B cell (primary cell): ENCODE measurements around the gene NT5DC3. TPM values are rescaled to one million over a fixed set of nuclear protein-coding genes. Genes with fewer than 3 reads are reported as not detected.

Experiments used
- ATAC-seq: fragments of 200-7000 bp; cut with Tn5 transposase; one replicate; pipeline ENCODE4 v1.10.0; 2021; ENCODE audit warnings: low read depth, mild to moderate bottlenecking, moderate number of reproducible peaks, moderate library complexity
- CTCF ChIA-PET: fragments of 350-600 bp; sonication (Branson Sonifier 250); formaldehyde crosslinking; loops from one replicate; lab custom pipeline; 2021; ENCODE audit warnings: antibody characterized with exemption, inconsistent platforms; lab: Charles Lee
- POLR2A ChIA-PET: fragments of 350-600 bp; sonication (Branson Sonifier 250); formaldehyde crosslinking; loops from one replicate; lab custom pipeline; 2021; ENCODE audit warnings: antibody characterized with exemption; lab: Charles Lee
- DNase-seq: peaks from one replicate; pipeline ENCODE4 v3.0.0; 2013
- H2AFZ ChIP-seq: 2 replicates; pipeline ENCODE4 v1.6.1; 2012; ENCODE audit warnings: mild to moderate bottlenecking, low read depth, low read length; ENCODE audit not compliant: insufficient read depth, poor library complexity, severe bottlenecking
- H3K27ac ChIP-seq, 2 donors: 1 replicate in 1 of 2; 2 replicates in 1 of 2; pipeline ENCODE4 v1.5.1; 2012 to 2013; ENCODE audit warnings: low read length in 2 of 2, mild to moderate bottlenecking in 2 of 2, moderate library complexity in 1 of 2
- H3K27me3 ChIP-seq, 4 experiments: fragments of 200-600 bp in 1 of 4; sonication (generic) in 1 of 4; replicated peaks in 1 of 4; 1 replicate in 2 of 4; 2 replicates in 2 of 4; pipeline versions ENCODE4 v1.6.1 to v1.7.0; 2013 to 2016; ENCODE audit warnings: low read length in 3 of 4, mild to moderate bottlenecking in 2 of 4, mixed read lengths in 1 of 4, moderate library complexity in 1 of 4; ENCODE audit not compliant: insufficient read depth in 4 of 4, control insufficient read depth in 3 of 4; ENCODE audit errors: control extremely low read depth in 1 of 4
- H3K36me3 ChIP-seq, 2 experiments: replicated peaks in 1 of 2; 1 replicate in 1 of 2; 2 replicates in 1 of 2; pipeline versions ENCODE4 v1.6.1 to v1.7.1; 2013; ENCODE audit warnings: low read length in 1 of 2; ENCODE audit not compliant: insufficient read depth in 2 of 2, control insufficient read depth in 1 of 2; ENCODE audit errors: control extremely low read depth in 1 of 2, extremely low read depth in 1 of 2
- H3K4me1 ChIP-seq, 2 donors: fragments of 200-600 bp in 1 of 2; sonication (generic) in 1 of 2; 1 replicate in 1 of 2; 2 replicates in 1 of 2; pipeline versions ENCODE4 v1.5.1 to v1.6.1; 2013 to 2017; ENCODE audit warnings: low read length in 2 of 2; ENCODE audit not compliant: control insufficient read depth in 2 of 2, insufficient read depth in 2 of 2
- H3K4me2 ChIP-seq: replicated peaks from 2 replicates; pipeline ENCODE3; 2012; ENCODE audit warnings: mild to moderate bottlenecking, low read depth, low read length; ENCODE audit not compliant: poor library complexity, severe bottlenecking
- H3K4me3 ChIP-seq, 5 experiments: fragments of 200-600 bp in 1 of 5; sonication (generic) in 1 of 5; 1 replicate in 3 of 5; 2 replicates in 2 of 5; pipeline versions ENCODE4 v1.5.1 to v1.7.0; 2011 to 2016; ENCODE audit warnings: low read length in 4 of 5, mild to moderate bottlenecking in 4 of 5, low read depth in 2 of 5, control low read depth in 1 of 5, moderate library complexity in 1 of 5; ENCODE audit not compliant: insufficient read depth in 1 of 5; ENCODE audit errors: control extremely low read depth in 1 of 5, extremely low read depth in 1 of 5
- H3K79me2 ChIP-seq: fragments of 200-600 bp; sonication (generic); one replicate; pipeline ENCODE4 v1.6.0; 2016; ENCODE audit warnings: low read length; ENCODE audit not compliant: control insufficient read depth, insufficient read depth
- H3K9ac ChIP-seq: fragments of 200-600 bp; sonication (generic); 2 replicates; pipeline ENCODE4 v1.6.1; 2017; ENCODE audit warnings: mild to moderate bottlenecking, low read length, moderate library complexity
- H3K9me3 ChIP-seq, 3 donors: one replicate each; pipeline versions ENCODE4 v1.6.1 to v1.7.1; 2013; ENCODE audit warnings: low read length in 2 of 3; ENCODE audit not compliant: control insufficient read depth in 2 of 3, insufficient read depth in 1 of 3; ENCODE audit errors: control extremely low read depth in 1 of 3
- H4K20me1 ChIP-seq: 2 replicates; pipeline ENCODE4 v1.6.0; 2012; ENCODE audit warnings: mild to moderate bottlenecking, low read length; ENCODE audit not compliant: insufficient read depth, control insufficient read depth, poor library complexity, severe bottlenecking
- H3K27ac Mint-ChIP-seq: one replicate; pipeline ENCODE4 v1.8.0; 2021; ENCODE audit warnings: mixed read lengths
- H3K27me3 Mint-ChIP-seq: one replicate; pipeline ENCODE4 v1.8.0; 2021; ENCODE audit warnings: mixed read lengths
- H3K4me1 Mint-ChIP-seq: one replicate; pipeline ENCODE4 v1.8.0; 2021; ENCODE audit warnings: mixed read lengths
- H3K4me3 Mint-ChIP-seq: one replicate; pipeline ENCODE4 v1.8.0; 2021; ENCODE audit warnings: mixed read lengths
- H3K9me3 Mint-ChIP-seq: one replicate; pipeline ENCODE4 v1.8.0; 2022; ENCODE audit warnings: mixed read lengths; ENCODE audit not compliant: insufficient read depth
- CTCF ChIP-seq: fragments of 200-600 bp; IDR thresholded peaks from one replicate; pipeline ENCODE4 v1.8.0; 2022; ENCODE audit warnings: antibody characterized with exemption, mild to moderate bottlenecking
- EZH2 ChIP-seq: IDR thresholded peaks from 2 replicates; pipeline ENCODE4 v1.6.1; 2012; ENCODE audit warnings: borderline replicate concordance, low read depth, mild to moderate bottlenecking, moderate library complexity, low read length; ENCODE audit not compliant: insufficient read depth, poor library complexity, severe bottlenecking
- WGBS: methylation state at CpG from one replicate; pipeline ENCODE4 v1.1.5; 2013; ENCODE audit warnings: missing lambda C conversion rate; ENCODE audit not compliant: insufficient coverage; 5-methylcytosine and 5-hydroxymethylcytosine counted together
- intact Hi-C: fragments of 100-400 bp; cut with micrococcal nuclease; formaldehyde crosslinking; loops from one replicate; pipeline ENCODE4 v1.10.0; 2022
- polyA plus RNA-seq: library from polyadenylated mRNA; depleted of rRNA; stranded (reverse); fragments of >200 nt; gene quantifications from 2 replicates; pipeline ENCODE4 v1.2.3, GENCODE V29; 2012
- total RNA-seq, 2 donors: library from RNA; stranded (reverse); fragments of 120-200 nt in 1 of 2; gene quantifications; 1 replicate in 1 of 2; 2 replicates in 1 of 2; pipeline versions ENCODE4 v1.2.3 to v1.2.4, GENCODE V29; 2013 to 2022

Gene NT5DC3
- total and polyA plus RNA-seq, 2 donors (not counting 1 experiment from before 2014, with no cell fraction given): 4.4 to 10.6 TPM

GRCh38 chr12:103805655-103806360 lies 35.2 kb downstream of the NT5DC3 start:
- POLR2A ChIA-PET: no interaction called here
- H3K27me3 Mint-ChIP-seq: no peaks in the 10 kb centered on the region
- Histone ChIP-seq H4K20me1 (no peaks in the 10 kb centered on the region), H3K36me3 (peaks cover 3 to 30% of the 10 kb centered on the region in 2 experiments), H3K4me3 (no peak overlapping the region), H3K27ac (no peak overlapping the region), H3K9ac (no peak overlapping the region), H2AFZ (no peak overlapping the region), H3K27me3 (no peaks in the 10 kb centered on the region), H3K4me1 (no peaks in the 10 kb centered on the region), H3K4me2 (no peak overlapping the region), H3K79me2 (no peaks in the 10 kb centered on the region), H3K9me3 (no peaks in the 10 kb centered on the region)
- WGBS: 88% methylated on average over 2 of the region's 5 CpGs
- ATAC-seq (no peak), DNase-seq (no peak)
- H3K4me1 Mint-ChIP-seq: no peaks in the 10 kb centered on the region
- H3K27ac Mint-ChIP-seq: no peak overlapping the region
- TF ChIP-seq CTCF (no peak), EZH2 (no peak)
- no peak overlapping the region for H3K4me3 Mint-ChIP-seq
- H3K9me3 Mint-ChIP-seq: no peaks in the 10 kb centered on the region
- intact Hi-C loops: no loop called here
- CTCF ChIA-PET: no interaction called here

GRCh38 chr12:103803847-103804246 lies 37.2 kb downstream of the NT5DC3 start:
- WGBS: no CpG with 5 or more reads among the region's 1 CpG
- TF ChIP-seq CTCF: no peak
- no peak for TF ChIP-seq EZH2
- H3K9me3 Mint-ChIP-seq: no peaks in the 10 kb centered on the region
- no peak for DNase-seq
- Histone ChIP-seq H3K9ac (no peak overlapping the region), H3K27ac (no peak overlapping the region), H3K9me3 (peaks cover 0 to 6% (median 0%) of the 10 kb centered on the region in 3 donors), H3K79me2 (no peaks in the 10 kb centered on the region), H3K4me1 (no peaks in the 10 kb centered on the region), H3K4me2 (no peak overlapping the region), H3K27me3 (no peaks in the 10 kb centered on the region), H3K4me3 (no peak overlapping the region), H3K36me3 (peaks cover 0 to 26% of the 10 kb centered on the region in 2 experiments), H2AFZ (no peak overlapping the region), H4K20me1 (no peaks in the 10 kb centered on the region)
- no peak for ATAC-seq
- no peaks in the 10 kb centered on the region for H3K27me3 Mint-ChIP-seq
- no peak overlapping the region for H3K27ac Mint-ChIP-seq
- ChIA-PET POLR2A (no interaction called here), CTCF (no interaction called here)
- H3K4me3 Mint-ChIP-seq: no peak overlapping the region
- intact Hi-C loops: no loop called here
- no peaks in the 10 kb centered on the region for H3K4me1 Mint-ChIP-seq
